ENCODE measurements around the gene SCTR. TPM values are rescaled to one million over a fixed set of nuclear protein-coding genes. Genes with fewer than 3 reads are reported as not detected.

Gene SCTR
- total RNA-seq, 2 donors from 2014 or later = not detected

- peaks cover 0 to 8% of the 10 kb centered on the region in 2 donors for H3K4me1 ChIP-seq (ENCODE audit: control insufficient read depth in 1 of 2, low read depth in 2 of 2)
- no peaks in the 10 kb centered on the region for H3K27me3 ChIP-seq (replicated peaks; ENCODE audit: insufficient read depth)
- no peak for DNase-seq (ENCODE audit: low spot score)
- H3K9me3 ChIP-seq = no peaks in the 10 kb centered on the region
- no peak overlapping the region for H3K4me3 ChIP-seq
- no peak overlapping the region for H3K27ac ChIP-seq
- no peaks in the 10 kb centered on the region for H3K36me3 ChIP-seq
- ATAC-seq (ENCODE audit: insufficient number of reproducible peaks, low FRiP score, low read depth) = no peak
- TF ChIP-seq, protein P1, sequence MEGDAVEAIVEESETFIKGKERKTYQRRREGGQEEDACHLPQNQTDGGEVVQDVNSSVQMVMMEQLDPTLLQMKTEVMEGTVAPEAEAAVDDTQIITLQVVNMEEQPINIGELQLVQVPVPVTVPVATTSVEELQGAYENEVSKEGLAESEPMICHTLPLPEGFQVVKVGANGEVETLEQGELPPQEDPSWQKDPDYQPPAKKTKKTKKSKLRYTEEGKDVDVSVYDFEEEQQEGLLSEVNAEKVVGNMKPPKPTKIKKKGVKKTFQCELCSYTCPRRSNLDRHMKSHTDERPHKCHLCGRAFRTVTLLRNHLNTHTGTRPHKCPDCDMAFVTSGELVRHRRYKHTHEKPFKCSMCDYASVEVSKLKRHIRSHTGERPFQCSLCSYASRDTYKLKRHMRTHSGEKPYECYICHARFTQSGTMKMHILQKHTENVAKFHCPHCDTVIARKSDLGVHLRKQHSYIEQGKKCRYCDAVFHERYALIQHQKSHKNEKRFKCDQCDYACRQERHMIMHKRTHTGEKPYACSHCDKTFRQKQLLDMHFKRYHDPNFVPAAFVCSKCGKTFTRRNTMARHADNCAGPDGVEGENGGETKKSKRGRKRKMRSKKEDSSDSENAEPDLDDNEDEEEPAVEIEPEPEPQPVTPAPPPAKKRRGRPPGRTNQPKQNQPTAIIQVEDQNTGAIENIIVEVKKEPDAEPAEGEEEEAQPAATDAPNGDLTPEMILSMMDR (IDR thresholded peaks at IDR 0.05) = no peak
Measured at GRCh38 chr2:119550856-119551255, 26.6 kb upstream of the SCTR start.

DNA sequence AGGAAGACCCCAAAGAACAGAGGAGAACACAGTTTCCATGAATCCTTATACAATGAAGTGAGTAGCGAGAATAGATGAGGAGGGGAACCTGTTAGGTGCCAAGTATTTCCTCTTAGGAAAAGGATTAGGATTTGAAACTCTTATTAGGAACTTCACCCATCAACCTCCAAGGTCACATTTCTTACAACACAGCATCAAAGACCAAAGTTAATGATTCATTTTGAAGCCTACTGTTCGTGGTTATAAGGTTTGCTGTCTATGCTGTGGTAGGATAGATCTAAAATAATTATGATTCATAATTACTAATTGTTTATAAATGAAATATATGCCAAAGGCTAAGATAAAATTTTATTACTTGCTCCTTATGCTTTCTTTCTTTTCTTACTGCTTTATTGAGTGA, 26.1 kb upstream of the SCTR start:
- Histone ChIP-seq H3K27ac (no peak overlapping the region), H3K36me3 (no peaks in the 10 kb centered on the region), H3K27me3 (replicated peaks; ENCODE audit: insufficient read depth) (no peaks in the 10 kb centered on the region), H3K4me3 (no peak overlapping the region), H3K9me3 (no peaks in the 10 kb centered on the region), H3K4me1 (ENCODE audit: control insufficient read depth in 1 of 2, low read depth in 2 of 2) (peaks cover 0 to 9% of the 10 kb centered on the region in 2 donors)
- TF ChIP-seq, protein P1 (IDR thresholded peaks at IDR 0.05) = no peak
- DNase-seq (ENCODE audit: low spot score) = no peak
- no peak for ATAC-seq (ENCODE audit: insufficient number of reproducible peaks, low FRiP score, low read depth)

DNA sequence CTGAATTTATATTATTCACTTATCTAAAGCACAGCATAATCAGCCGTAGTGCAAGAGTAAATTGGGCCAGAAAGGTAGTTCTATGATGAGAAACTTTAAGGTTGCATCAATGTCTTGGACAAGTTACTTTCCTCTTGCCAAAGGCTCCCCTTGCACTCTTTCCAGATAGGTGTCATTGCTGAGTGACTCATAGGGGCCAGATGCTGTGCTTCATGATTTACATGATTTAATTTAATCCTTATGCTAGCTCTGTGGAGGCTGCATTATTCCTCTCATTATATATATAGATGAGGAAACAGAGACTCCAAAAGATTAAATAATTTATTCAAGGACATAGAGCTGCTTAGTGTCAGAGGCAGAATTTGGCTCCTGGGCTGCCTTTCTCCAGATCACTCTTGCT, 25.0 kb upstream of the SCTR start:
- H3K27me3 ChIP-seq (replicated peaks; ENCODE audit: insufficient read depth) = no peaks in the 10 kb centered on the region
- ATAC-seq (ENCODE audit: insufficient number of reproducible peaks, low FRiP score, low read depth) = no peak
- no peaks in the 10 kb centered on the region for H3K36me3 ChIP-seq
- H3K27ac ChIP-seq = no peak overlapping the region
- H3K4me3 ChIP-seq = no peak overlapping the region
- TF ChIP-seq, protein P1 (IDR thresholded peaks at IDR 0.05) = no peak
- H3K9me3 ChIP-seq = no peaks in the 10 kb centered on the region
- DNase-seq (ENCODE audit: low spot score) = no peak
- H3K4me1 ChIP-seq (ENCODE audit: control insufficient read depth in 1 of 2, low read depth in 2 of 2) = peaks cover 3 to 15% of the 10 kb centered on the region in 2 donors

GRCh38 chr2:119548516-119549120, 24.3 kb upstream of the SCTR start:
- peaks cover 5 to 17% of the 10 kb centered on the region in 2 donors for H3K4me1 ChIP-seq (ENCODE audit: control insufficient read depth in 1 of 2, low read depth in 2 of 2)
- DNase-seq (ENCODE audit: low spot score) (no peak), ATAC-seq (ENCODE audit: insufficient number of reproducible peaks, low FRiP score, low read depth) (no peak)
- no peak overlapping the region for H3K4me3 ChIP-seq
- no peaks in the 10 kb centered on the region for H3K36me3 ChIP-seq
- TF ChIP-seq, protein P1 (IDR thresholded peaks at IDR 0.05) = no peak
- no peaks in the 10 kb centered on the region for H3K27me3 ChIP-seq (replicated peaks; ENCODE audit: insufficient read depth)
- H3K9me3 ChIP-seq = no peaks in the 10 kb centered on the region
- no peak overlapping the region for H3K27ac ChIP-seq

- H3K9me3 ChIP-seq = no peaks in the 10 kb centered on the region
Measured at GRCh38 chr2:119546447-119546767, 22.1 kb upstream of the SCTR start.

More at GRCh38 chr2:119546447-119546767, 22.1 kb upstream of the SCTR start:
- TF ChIP-seq, protein P1 (IDR thresholded peaks at IDR 0.05) = no peak
- Histone ChIP-seq H3K27ac (no peak overlapping the region), H3K27me3 (replicated peaks; ENCODE audit: insufficient read depth) (no peaks in the 10 kb centered on the region), H3K36me3 (no peaks in the 10 kb centered on the region), H3K4me1 (ENCODE audit: control insufficient read depth in 1 of 2, low read depth in 2 of 2) (peaks cover 6 to 17% of the 10 kb centered on the region in 2 donors), H3K4me3 (no peak overlapping the region)
- no peak for ATAC-seq (ENCODE audit: insufficient number of reproducible peaks, low FRiP score, low read depth)
- no peak for DNase-seq (ENCODE audit: low spot score)

Measured in thoracic aorta (tissue), 2 donors.